Activated naive CD8-positive, alpha-beta T cell treated with anti-CD3 and anti-CD28 coated beads, Interleukin-2, amount 50 U/mL, for 24 hours (primary cell): ENCODE data around the gene SPATA18.

ENCODE experiments used
- ATAC-seq: fragments of 150-1000 bp; cut with Tn5 transposase; one replicate; pipeline ENCODE4 v1.10.0; 2021
- DNase-seq: peaks from one replicate; pipeline ENCODE4 v3.0.0; 2021
- H3K27ac Mint-ChIP-seq: one replicate; pipeline ENCODE4 v1.8.0; 2021; ENCODE audit warnings: mild to moderate bottlenecking, mixed read lengths
- H3K27me3 Mint-ChIP-seq: one replicate; pipeline ENCODE4 v1.8.0; 2021; ENCODE audit warnings: mixed read lengths
- H3K36me3 Mint-ChIP-seq: one replicate; pipeline ENCODE4 v1.8.0; 2021; ENCODE audit warnings: low read depth, mixed read lengths
- H3K4me1 Mint-ChIP-seq: one replicate; pipeline ENCODE4 v1.8.0; 2021; ENCODE audit warnings: mixed read lengths
- H3K4me3 Mint-ChIP-seq: one replicate; pipeline ENCODE4 v1.8.0; 2021; ENCODE audit warnings: mild to moderate bottlenecking, moderate library complexity, mixed read lengths
- H3K9me3 Mint-ChIP-seq: one replicate; pipeline ENCODE4 v1.8.0; 2021; ENCODE audit warnings: mixed read lengths

Gene SPATA18

DNA sequence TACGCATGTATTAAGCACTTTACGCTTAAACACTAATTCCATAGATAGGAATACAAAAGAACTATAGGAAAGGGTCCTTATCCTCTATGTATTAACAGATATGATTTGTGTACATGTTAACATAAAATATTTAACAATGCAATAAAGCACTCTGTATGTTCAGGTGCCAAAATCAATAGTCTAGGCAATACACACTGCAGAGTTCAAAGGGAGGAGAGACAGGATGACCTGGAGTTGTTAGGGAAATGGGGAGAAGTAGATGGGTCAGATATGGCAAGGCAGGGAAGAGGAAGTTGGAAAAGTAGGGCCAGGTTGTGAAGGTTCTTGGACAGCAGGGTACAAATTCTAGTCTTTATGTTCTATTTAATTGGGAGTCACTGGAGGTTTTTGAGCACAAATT is 15.9 kb upstream of the SPATA18 start:
- Mint-ChIP-seq H3K9me3 (no peaks in the 10 kb centered on the region), H3K27ac (no peak overlapping the region), H3K4me3 (no peak overlapping the region), H3K36me3 (no peaks in the 10 kb centered on the region), H3K4me1 (peaks cover 26% of the 10 kb centered on the region), H3K27me3 (peaks cover 5% of the 10 kb centered on the region)
- ATAC-seq (no peak), DNase-seq (no peak)

DNA sequence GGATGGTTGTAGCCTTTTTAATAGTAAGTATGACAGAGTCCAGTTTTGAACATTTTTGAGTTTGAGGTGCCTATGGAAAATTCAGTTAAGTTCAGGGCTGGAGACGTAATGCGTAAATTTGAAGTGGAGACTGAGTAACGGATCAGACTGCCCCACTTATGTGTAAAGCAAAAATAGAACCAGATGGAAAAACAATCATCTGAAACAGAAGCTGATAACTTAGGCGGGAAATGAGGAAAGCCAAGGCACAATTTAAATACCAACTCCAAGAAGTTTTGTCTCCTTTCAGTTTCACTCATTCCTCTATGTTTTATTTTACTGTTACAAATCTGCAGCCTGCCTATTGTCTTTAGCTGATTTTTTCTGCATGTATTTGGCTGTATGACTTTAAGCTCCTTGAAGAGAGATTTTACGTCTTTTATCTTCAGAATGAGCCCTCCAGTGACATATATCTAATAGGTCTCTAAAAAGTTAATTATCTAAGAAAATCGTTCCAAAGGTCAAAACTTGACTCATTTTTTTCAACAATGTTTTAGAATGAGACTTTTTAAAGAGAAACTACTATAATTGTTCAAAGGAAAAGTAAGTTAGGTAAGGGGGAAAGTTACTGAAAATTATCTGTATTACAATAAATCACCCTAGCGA is 14.1 kb upstream of the SPATA18 start:
- Mint-ChIP-seq H3K4me1 (peaks cover 26% of the 10 kb centered on the region), H3K4me3 (peak overlapping the region; percentile 85), H3K27me3 (peaks cover 7% of the 10 kb centered on the region), H3K36me3 (no peaks in the 10 kb centered on the region), H3K27ac (peak overlapping the region; percentile 29), H3K9me3 (no peaks in the 10 kb centered on the region)
- ATAC-seq (no peak), DNase-seq (no peak)

DNA sequence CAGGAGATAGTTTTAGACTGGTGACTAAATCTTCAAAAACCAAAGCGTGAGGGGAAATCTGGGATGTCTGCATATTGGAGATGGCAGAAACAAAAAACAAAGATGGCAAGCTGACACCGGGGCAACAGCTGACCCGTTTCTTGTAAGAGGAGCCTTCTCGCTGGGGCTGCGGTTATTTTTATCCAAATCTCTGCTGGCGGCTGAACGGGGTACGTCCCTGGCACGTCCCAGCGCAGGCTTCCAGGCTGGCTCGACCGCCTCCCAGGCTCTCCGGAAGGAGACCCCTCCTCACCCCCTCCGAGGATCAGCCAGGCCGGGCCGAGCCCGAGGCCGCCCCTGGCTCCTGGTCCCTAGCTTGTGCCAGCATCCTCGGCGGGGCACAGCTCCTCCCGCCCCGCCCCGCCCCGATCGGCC is 13.4 kb upstream of the SPATA18 start:
- Mint-ChIP-seq H3K4me3 (peak overlapping the region; percentile 85), H3K27ac (peak overlapping the region; percentile 29), H3K4me1 (peaks cover 26% of the 10 kb centered on the region), H3K36me3 (no peaks in the 10 kb centered on the region), H3K9me3 (no peaks in the 10 kb centered on the region), H3K27me3 (peaks cover 11% of the 10 kb centered on the region)
- peak; percentile 33 for ATAC-seq
- DNase-seq, result peak; percentile 19

DNA sequence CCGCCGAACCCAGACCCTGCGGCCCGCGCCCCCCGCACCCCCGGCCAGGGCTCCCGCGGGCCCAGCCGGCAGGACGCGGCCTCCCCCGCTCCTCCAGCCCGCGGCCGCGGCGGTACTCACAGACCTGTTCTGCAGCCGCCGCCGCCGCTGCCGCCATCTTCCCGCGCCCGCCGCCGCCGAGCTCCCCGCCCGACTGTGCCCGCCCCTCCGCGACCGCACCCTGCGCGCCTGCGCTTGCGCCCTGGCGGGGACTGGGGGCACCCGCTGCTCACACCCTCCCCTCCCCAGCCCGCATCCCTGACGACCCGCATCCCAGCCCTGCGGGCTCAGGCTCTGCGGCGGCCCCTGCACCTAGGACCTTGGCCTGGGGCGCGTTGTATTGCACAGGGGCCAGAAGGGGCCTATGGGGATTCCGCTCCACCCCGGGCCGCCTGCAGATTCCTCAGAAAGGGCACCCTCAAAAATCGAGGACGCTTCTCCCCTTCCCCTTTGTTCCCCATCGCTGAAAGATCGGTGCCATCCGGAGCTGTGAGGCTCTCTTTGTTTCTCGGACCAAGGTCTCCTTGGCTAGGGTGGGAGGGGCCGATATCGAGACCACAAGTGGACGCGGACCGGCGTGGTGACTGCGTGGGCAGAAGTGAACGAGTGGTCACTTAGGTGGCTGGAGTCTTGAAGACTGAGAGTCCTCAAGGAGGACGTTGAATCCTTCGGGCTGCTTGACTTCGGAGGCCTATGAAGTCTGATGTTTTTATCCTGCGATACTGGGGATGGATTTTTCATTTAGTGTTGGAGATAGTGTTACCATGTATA is 12.8 kb upstream of the SPATA18 start, which contains the start of gene SGCB:
TSS of gene SGCB (minus strand) at position 197 of the 810 bp plus-strand sequence. CDS start at position 157, 40 bp downstream.
- Mint-ChIP-seq H3K9me3 (no peaks in the 10 kb centered on the region), H3K27ac (peak within 1 kb of the TSS; percentile 61), H3K36me3 (no peaks in the 10 kb centered on the region), H3K4me3 (peak within 1 kb of the TSS; percentile 85), H3K27me3 (peaks cover 13% of the 10 kb centered on the region), H3K4me1 (peaks cover 26% of the 10 kb centered on the region)
- DNase-seq (peak; percentile 79), ATAC-seq (peak; percentile 94)

DNA sequence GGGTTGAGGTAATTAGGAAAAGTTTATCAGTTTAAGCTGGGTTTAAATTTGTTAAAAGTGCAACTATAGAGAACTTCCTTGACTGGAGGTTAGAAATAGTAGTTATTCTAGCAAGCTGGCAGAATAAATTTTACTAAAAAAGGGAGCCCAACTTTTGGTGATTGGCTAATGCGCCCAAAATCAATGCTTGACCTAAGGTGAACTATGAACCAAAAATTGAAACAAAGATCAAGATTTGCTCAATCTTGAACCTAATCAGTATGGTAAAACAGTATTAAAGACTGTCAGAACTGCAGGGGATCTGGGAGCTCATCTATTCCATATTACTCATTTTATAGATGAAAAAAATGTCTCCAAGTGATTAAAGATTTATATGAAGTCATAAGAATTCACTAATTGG is 6.1 kb upstream of the SPATA18 start:
- Mint-ChIP-seq H3K4me3 (no peak overlapping the region), H3K27ac (no peak overlapping the region), H3K27me3 (peaks cover 45% of the 10 kb centered on the region), H3K4me1 (no peaks in the 10 kb centered on the region), H3K36me3 (no peaks in the 10 kb centered on the region), H3K9me3 (no peaks in the 10 kb centered on the region)
- no peak for ATAC-seq
- DNase-seq, result no peak

DNA sequence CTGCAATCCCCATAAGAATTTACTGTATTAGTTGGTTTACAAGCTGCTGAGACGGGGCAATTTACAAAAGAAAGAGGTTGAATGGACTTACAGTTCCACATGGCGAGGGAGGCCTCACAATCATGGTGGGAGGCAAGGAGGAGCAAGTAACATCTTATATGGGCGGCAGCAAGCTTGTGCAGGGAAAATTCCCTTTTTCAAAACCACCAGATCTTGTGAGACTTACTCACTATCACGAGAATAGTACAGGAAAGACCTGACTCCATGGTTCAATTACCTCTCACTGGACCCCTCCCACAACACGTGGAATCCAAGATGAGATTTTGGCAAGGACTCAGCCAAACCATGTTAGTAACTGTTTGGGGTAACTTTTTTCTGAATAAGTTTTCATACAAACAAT is 1.8 kb upstream of the SPATA18 start:
- H3K27me3 Mint-ChIP-seq, result peaks cover 68% of the 10 kb centered on the region
- H3K4me1 Mint-ChIP-seq, result peaks cover 10% of the 10 kb centered on the region
- no peak for DNase-seq
- no peaks in the 10 kb centered on the region for H3K36me3 Mint-ChIP-seq
- no peaks in the 10 kb centered on the region for H3K9me3 Mint-ChIP-seq
- no peak for ATAC-seq
- no peak overlapping the region for H3K4me3 Mint-ChIP-seq
- no peak overlapping the region for H3K27ac Mint-ChIP-seq

DNA sequence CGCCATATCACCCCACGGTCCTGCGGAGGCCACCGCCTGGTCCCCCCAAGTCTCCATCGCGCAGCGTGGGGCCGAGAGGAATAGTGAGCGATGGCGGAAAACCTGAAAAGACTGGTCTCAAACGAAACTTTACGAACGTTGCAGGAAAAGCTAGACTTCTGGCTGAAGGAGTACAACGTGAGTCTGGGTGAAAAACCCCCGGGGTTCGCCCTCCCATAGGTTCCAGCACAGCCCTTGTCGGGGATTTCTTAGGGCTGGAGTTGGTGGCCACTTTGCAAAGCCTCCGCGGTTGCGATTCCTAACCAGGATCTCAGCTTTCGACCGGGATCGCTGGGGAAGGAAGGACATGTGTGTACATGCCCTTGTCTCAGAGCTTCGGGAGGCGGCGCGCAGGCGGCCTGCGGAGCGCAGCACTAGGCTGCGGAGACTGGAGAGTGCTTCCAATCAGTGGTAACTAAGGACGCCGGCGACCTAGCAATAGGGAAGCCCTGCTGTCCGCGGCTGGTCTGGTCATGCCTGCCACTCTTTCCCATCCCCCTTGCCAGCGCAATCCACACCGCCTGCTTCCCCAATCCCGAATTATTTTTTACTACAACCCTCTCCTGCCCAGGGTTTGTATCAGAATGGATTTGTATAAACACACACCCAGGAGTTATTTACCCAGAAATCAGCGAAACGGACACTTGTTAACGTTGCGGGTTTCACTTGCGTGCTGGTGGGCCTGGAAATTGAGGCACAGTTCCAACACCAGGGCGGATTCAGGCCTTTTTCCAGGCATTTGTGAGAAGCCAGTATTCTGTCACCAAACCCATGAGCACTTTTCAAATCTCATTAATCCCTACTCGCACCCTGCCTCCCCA is 741 bp downstream of the SPATA18 start:
- peak; percentile 6 for DNase-seq
- H3K9me3 Mint-ChIP-seq, result no peaks in the 10 kb centered on the region
- H3K27me3 Mint-ChIP-seq, result peaks cover 60% of the 10 kb centered on the region
- no peak for ATAC-seq
- peak overlapping the region; percentile 61 for H3K4me3 Mint-ChIP-seq
- H3K36me3 Mint-ChIP-seq, result no peaks in the 10 kb centered on the region
- H3K27ac Mint-ChIP-seq, result no peak overlapping the region
- peaks cover 10% of the 10 kb centered on the region for H3K4me1 Mint-ChIP-seq

DNA sequence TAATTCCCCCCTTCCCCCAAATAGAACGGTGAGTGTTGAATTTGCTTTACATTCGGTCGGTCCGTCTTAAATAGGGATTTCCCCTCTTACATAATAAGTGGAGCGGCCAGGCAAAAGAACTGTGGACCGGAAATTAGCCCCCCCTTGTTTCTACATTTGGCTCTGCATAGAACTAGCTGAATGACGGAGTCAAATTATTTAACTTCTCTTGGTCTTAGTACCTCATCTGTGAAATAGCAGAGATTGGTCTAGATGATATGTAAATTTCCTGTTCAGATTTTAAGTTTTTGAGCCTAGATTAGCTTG is 1.3 kb downstream of the SPATA18 start:
- DNase-seq (no peak), ATAC-seq (no peak)
- Mint-ChIP-seq H3K36me3 (no peaks in the 10 kb centered on the region), H3K27ac (no peak overlapping the region), H3K4me1 (peaks cover 10% of the 10 kb centered on the region), H3K4me3 (no peak overlapping the region), H3K9me3 (no peaks in the 10 kb centered on the region), H3K27me3 (peaks cover 57% of the 10 kb centered on the region)

DNA sequence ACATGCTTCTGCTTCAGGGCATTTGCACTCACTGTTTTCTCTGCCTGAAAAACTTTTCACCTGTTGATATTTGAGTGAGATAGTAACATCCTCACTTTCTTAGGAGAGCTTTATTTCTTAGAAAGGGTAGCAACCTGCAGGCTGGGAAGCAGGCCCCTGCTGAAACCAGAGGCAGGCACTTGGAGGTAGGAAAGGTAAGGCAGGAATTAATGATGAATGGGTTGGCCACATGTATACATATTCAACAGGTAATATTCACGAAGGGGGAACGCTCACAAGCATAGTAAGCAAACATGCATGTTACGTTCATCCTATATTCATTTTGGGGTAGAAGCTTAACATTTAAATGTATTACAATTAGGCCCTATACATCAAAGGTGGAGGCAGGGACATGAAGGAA is 3.1 kb downstream of the SPATA18 start:
- H3K4me1 Mint-ChIP-seq, result peaks cover 10% of the 10 kb centered on the region
- peaks cover 44% of the 10 kb centered on the region for H3K27me3 Mint-ChIP-seq
- H3K9me3 Mint-ChIP-seq, result no peaks in the 10 kb centered on the region
- H3K36me3 Mint-ChIP-seq, result no peaks in the 10 kb centered on the region
- no peak overlapping the region for H3K27ac Mint-ChIP-seq
- no peak overlapping the region for H3K4me3 Mint-ChIP-seq
- ATAC-seq, result no peak
- no peak for DNase-seq

DNA sequence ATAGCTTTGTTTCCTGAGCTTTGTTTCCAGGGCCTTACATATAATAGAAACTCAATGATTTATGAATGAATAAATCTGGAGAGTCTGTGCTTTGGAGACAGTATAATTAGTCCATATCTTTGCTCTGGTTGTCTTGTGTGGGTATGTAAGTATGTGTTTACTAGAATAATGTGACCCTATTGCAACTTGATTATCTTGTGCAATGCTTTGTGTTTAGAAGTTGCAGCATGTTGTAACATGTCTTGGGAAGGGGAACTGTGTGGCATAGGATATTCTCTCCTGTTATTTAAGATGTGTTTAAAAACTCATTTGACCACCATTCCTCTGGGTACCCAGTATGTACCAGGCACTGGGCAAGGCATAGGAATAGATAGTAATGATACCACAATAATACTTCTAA is 6.1 kb downstream of the SPATA18 start:
- Mint-ChIP-seq H3K4me3 (no peak overlapping the region), H3K27ac (no peak overlapping the region), H3K4me1 (peaks cover 5% of the 10 kb centered on the region), H3K27me3 (peaks cover 25% of the 10 kb centered on the region), H3K9me3 (no peaks in the 10 kb centered on the region), H3K36me3 (no peaks in the 10 kb centered on the region)
- ATAC-seq, result no peak
- DNase-seq, result no peak

DNA sequence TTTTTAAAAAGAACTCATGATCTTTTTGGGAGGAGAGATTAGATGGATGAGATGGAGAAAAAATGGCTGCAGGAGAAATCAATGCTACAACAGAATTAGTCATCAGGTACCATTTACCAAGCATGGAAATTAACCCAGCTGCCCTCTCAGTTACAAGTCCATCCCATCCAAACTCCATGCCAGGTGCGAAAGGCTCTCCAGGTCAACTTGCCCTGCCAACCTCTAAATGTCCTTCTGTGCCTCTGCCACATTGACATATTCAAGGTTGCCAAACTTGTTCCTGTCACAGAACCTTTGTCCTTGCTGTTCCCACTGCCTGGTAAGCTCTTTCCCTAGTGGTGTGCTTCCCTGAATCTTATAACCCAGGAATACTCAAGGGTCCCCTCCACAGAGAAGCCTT is 7.2 kb downstream of the SPATA18 start:
- H3K4me1 Mint-ChIP-seq, result no peaks in the 10 kb centered on the region
- ATAC-seq (no peak), DNase-seq (no peak)
- H3K4me3 Mint-ChIP-seq, result no peak overlapping the region
- H3K27ac Mint-ChIP-seq, result no peak overlapping the region
- H3K36me3 Mint-ChIP-seq, result no peaks in the 10 kb centered on the region
- H3K27me3 Mint-ChIP-seq, result peaks cover 17% of the 10 kb centered on the region
- H3K9me3 Mint-ChIP-seq, result no peaks in the 10 kb centered on the region

DNA sequence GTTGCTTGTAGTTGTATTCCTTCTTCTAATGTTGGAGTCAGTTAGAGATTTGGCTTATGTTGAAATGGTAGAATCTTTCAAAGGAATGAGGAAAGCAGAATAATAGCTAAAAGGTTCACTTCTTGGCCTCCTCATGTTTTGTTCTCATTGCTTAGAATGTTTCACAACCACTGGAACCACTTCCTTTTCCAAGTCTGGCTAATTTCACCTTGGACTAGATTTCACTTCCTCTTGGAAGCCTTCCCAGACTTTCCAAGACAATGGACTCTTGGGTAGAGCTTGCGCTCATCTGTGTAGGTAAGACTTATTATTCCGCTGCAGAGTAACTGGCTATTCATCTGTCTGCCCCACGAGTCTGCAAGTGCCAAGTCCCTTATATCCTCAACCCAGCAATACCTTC is 8.3 kb downstream of the SPATA18 start:
- ATAC-seq (no peak), DNase-seq (no peak)
- H3K4me1 Mint-ChIP-seq, result no peaks in the 10 kb centered on the region
- H3K9me3 Mint-ChIP-seq, result no peaks in the 10 kb centered on the region
- H3K4me3 Mint-ChIP-seq, result no peak overlapping the region
- no peaks in the 10 kb centered on the region for H3K36me3 Mint-ChIP-seq
- no peak overlapping the region for H3K27ac Mint-ChIP-seq
- peaks cover 11% of the 10 kb centered on the region for H3K27me3 Mint-ChIP-seq

DNA sequence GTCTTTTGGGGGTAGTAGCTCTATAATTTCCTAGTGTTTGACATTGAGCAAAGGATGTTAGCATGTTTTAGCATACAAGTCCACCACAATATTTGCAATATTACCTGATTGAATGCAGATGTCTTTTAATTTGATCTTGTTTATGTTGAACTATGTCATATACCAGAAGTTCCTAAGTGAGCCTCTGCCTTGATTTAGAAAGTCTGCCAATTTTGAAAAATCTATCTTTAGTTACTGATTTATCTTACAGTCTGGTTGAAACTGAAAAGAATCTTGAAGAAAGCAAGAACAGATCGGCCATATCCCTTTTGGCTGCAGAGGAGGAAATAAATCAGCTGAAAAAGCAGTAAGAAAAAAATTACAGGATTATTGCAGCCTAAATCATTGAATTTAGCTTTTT is 18.5 kb downstream of the SPATA18 start:
- Mint-ChIP-seq H3K27me3 (peaks cover 15% of the 10 kb centered on the region), H3K4me3 (no peak overlapping the region), H3K4me1 (no peaks in the 10 kb centered on the region), H3K36me3 (no peaks in the 10 kb centered on the region), H3K9me3 (no peaks in the 10 kb centered on the region), H3K27ac (no peak overlapping the region)
- DNase-seq (no peak), ATAC-seq (no peak)

DNA sequence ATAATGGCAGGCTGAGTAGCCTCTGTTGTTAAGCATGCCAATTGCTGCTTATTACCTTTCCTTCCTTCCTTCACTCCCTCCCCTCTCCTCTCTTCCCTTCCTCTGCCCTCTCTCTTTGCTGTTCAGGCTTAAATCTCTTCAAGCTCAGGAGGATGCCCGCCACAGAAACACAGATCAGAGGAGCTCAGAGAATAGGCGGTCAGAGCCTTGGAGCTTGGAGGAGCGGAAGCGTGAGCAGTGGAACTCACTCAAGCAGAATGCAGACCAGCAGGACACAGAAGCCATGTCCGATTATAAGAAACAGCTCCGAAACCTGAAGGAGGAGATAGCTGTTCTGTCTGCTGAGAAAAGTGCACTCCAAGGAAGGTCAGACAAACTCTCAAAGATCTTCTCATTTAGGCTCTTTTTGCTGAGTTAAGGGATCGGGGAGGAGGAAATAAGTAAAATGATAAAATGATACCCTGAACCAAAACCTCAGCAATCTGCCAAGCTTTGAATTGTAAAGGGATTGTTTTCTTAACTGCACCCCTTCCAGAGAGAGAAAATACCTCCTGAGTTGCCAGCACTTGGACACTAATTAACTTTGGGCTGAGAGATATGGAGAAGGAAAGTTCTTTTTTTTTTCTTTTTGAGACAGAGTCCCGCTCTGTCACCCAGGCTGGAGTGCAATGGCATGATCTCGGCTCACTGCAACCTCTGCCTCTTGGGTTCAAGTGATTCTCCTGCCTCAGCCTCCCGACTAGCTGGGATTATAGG is 20.9 kb downstream of the SPATA18 start:
- no peak overlapping the region for H3K27ac Mint-ChIP-seq
- H3K9me3 Mint-ChIP-seq, result no peaks in the 10 kb centered on the region
- ATAC-seq (no peak), DNase-seq (no peak)
- H3K27me3 Mint-ChIP-seq, result peaks cover 24% of the 10 kb centered on the region
- H3K36me3 Mint-ChIP-seq, result no peaks in the 10 kb centered on the region
- no peak overlapping the region for H3K4me3 Mint-ChIP-seq
- H3K4me1 Mint-ChIP-seq, result no peaks in the 10 kb centered on the region
